Psoas muscle (tissue), 8 donors: Measurements from ENCODE around the gene ZNF764. TPM values are rescaled to one million over a fixed set of nuclear protein-coding genes. Genes with fewer than 3 reads are reported as not detected.
A peak's percentile ranks its signal among the peaks of the same experiment; 100 is the strongest.
"Not testable (repeated sequence)": the region's sequence is repeated elsewhere in the genome, so short reads cannot be mapped to it uniquely, and the experiment has no call there.

ENCODE experiments used
- ATAC-seq, 4 donors: fragments of 200-7000 bp; cut with Tn5 transposase; one replicate each; pipeline ENCODE4 v1.9.1; 2020; ENCODE audit warnings: moderate library complexity in 3 of 4, mild to moderate bottlenecking in 2 of 4
- DNase-seq, 2 donors: peaks; one replicate each; pipeline ENCODE4 v3.0.0-alpha.2; 2020
- H3K27ac ChIP-seq: fragments of 200-600 bp; one replicate; pipeline ENCODE4 v1.8.0; 2022
- H3K27me3 ChIP-seq, 3 donors: fragments of 200-600 bp in 1 of 3; one replicate each; pipeline versions ENCODE4 v1.6.1 to v1.8.0; 2013 to 2022; ENCODE audit warnings: low read length in 2 of 3, mild to moderate bottlenecking in 2 of 3, moderate library complexity in 1 of 3; ENCODE audit not compliant: insufficient read depth in 3 of 3
- H3K36me3 ChIP-seq, 2 donors: fragments of 200-600 bp in 1 of 2; one replicate each; pipeline versions ENCODE4 v1.6.1 to v1.8.0; 2013 to 2022; ENCODE audit warnings: low read depth in 1 of 2, mild to moderate bottlenecking in 1 of 2, moderate library complexity in 1 of 2; ENCODE audit not compliant: insufficient read depth in 1 of 2
- H3K4me1 ChIP-seq: fragments of 200-600 bp; one replicate; pipeline ENCODE4 v1.8.0; 2022
- H3K4me3 ChIP-seq: fragments of 200-600 bp; one replicate; pipeline ENCODE4 v1.8.0; 2022; ENCODE audit warnings: mild to moderate bottlenecking
- H3K9me3 ChIP-seq: fragments of 200-600 bp; one replicate; pipeline ENCODE4 v1.8.0; 2022
- WGBS, 3 donors: extraction: QIAGEN DNeasy Blood & Tissue Kit; methylation state at CpG; one replicate each; pipeline versions ENCODE4 v1.1.6 to v1.1.7; 2013; 5-methylcytosine and 5-hydroxymethylcytosine counted together
- intact Hi-C, 2 donors: fragments of 100-400 bp; cut with DNase I; formaldehyde crosslinking; loops; one replicate each; pipeline versions ENCODE4 v1.11.0 to v1.14.2; 2022
- polyA plus RNA-seq, 3 donors: library from polyadenylated mRNA; stranded (reverse); fragments of 200-250 nt; gene quantifications; one replicate each; pipeline ENCODE4 v1.2.3, GENCODE V29; 2013
- total RNA-seq, 4 donors: library from RNA; stranded (reverse); fragmentation: NEBNext Ultra II Directional in 2 of 4; extraction: Animal tissue kit (Norgen Biotek cat#: 25700) in 2 of 4; gene quantifications; one replicate each; pipeline versions ENCODE4 v1.2.1 to v1.2.4, GENCODE V29; 2021 to 2023
- TF ChIP-seq, protein P1 (sequence below): fragments of 200-600 bp; IDR thresholded peaks from one replicate; pipeline ENCODE4 v1.8.0; 2022; ENCODE audit warnings: antibody characterized with exemption
- donor health status: healthy with polysubstance abuse.
- donor health status: DM: no; HTN: no; CAD: no; lungs with moderate emphysema.
- donor health status: Bipolar disorder and iron deficiency.
- donor health status: healthy.
- donor health status: DM: yes; HTN: yes; CAD: no.
- donor health status: DM: no; HTN: no; CAD: no.
- donor health status: DM: no; HTN: no; CAD: no.
- donor health status: DM: yes; HTN: yes; CAD: no.

Gene ZNF764
- total and polyA plus RNA-seq, 7 donors = 1.9 to 8.7 (median 5.1) TPM

DNA sequence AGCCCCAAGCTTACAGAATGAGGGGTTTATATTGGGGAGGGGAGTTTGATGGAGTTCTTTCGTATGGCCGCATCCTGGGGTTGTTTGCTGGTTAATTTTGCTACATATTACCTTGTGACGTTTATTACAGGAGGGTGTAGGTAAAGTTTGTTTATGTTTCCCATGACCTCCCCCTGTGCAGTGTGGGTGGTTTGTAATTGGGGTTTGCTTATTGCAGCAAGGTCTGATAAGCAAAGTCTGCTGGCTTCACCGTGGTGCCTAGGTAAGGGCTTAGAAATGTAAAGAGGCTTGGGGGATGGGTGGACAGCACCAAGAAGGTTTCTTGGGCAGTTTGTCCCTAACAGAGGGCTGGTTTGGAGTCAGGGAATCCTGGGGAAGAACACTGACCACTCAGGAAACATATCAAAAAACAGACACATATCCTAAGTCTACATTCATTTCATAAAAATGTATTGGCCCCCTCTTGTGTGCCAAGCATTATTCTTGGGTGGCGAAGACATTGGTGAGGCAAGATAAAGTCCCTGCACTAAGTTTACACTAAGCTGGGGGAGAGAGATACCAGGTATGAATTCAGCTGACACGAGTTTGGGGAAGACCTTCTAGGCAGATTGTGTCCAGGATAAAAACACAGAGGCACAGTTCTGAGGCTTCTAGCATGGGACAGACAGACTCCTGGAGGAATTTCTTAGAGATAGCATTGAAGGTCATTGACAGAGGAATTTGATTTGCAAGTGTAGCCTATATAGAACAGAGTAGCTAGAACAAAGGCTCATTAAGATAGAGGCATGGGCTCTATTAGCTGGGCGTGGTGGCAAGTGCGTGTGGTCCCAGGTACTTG lies 9.5 kb downstream of the ZNF764 start:
- Histone ChIP-seq H3K4me1 (peaks cover 10% of the 10 kb centered on the region), H3K27me3 (no peaks in the 10 kb centered on the region), H3K36me3 (peaks cover 0 to 10% of the 10 kb centered on the region in 2 donors), H3K9me3 (no peaks in the 10 kb centered on the region), H3K4me3 (no peak overlapping the region), H3K27ac (no peak overlapping the region)
- DNase-seq (no peak), ATAC-seq (peak in 1 of 4 donors; percentile 9)
- 81 to 83% (median 83%) methylated on average over 8 of the region's 8 CpGs for WGBS, 3 donors
- intact Hi-C loops = no loop called here
- TF ChIP-seq, protein P1, sequence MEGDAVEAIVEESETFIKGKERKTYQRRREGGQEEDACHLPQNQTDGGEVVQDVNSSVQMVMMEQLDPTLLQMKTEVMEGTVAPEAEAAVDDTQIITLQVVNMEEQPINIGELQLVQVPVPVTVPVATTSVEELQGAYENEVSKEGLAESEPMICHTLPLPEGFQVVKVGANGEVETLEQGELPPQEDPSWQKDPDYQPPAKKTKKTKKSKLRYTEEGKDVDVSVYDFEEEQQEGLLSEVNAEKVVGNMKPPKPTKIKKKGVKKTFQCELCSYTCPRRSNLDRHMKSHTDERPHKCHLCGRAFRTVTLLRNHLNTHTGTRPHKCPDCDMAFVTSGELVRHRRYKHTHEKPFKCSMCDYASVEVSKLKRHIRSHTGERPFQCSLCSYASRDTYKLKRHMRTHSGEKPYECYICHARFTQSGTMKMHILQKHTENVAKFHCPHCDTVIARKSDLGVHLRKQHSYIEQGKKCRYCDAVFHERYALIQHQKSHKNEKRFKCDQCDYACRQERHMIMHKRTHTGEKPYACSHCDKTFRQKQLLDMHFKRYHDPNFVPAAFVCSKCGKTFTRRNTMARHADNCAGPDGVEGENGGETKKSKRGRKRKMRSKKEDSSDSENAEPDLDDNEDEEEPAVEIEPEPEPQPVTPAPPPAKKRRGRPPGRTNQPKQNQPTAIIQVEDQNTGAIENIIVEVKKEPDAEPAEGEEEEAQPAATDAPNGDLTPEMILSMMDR = no peak

DNA sequence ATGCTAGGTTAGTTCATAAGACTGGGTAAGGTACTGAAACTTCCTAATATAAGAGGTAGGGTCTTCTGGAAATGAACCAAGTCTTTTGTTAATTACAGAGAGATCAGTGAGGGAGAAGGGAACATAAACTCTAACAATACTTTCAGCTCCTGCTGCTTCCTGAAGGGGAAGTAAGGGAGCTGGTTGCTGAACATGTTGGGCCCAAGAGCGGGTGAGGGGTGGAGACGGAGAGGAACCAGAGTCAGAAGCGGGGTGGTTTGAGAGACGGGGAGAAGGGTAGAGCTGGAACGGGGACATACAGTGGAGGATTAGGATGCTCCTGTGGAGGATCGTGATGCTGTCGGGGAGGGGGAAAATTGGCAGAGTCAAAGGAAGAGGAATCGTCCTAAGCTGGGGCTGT lies 12.1 kb downstream of the ZNF764 start:
- ATAC-seq = no peak
- no peak overlapping the region for H3K27ac ChIP-seq
- TF ChIP-seq, protein P1 = no peak

DNA sequence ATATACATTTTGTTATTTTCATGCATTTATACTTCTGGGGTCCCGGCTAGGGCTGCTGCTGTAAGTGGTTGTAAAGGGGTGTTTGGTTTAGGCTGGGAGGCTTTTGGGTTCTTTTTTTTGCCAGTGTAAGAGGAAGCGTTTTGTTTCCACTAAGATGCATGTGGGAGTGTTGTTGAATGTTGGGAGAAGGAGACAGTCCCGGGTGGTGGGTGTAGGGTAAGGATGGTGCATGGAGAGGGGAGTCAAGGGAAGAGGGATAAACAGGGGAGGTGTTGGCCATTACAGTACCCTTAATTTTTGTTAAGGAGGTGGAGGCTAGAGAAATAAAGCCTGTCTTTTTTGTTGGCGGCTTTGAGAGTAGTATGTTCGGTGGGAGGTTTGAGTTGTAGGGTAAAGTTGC lies 15.1 kb downstream of the ZNF764 start:
- WGBS, 3 donors = 67 to 78% (median 70%) methylated on average over 5 of the region's 5 CpGs
- Histone ChIP-seq H3K27ac (no peak overlapping the region), H3K4me1 (no peaks in the 10 kb centered on the region), H3K9me3 (no peaks in the 10 kb centered on the region), H3K36me3 (no peaks in the 10 kb centered on the region), H3K27me3 (no peaks in the 10 kb centered on the region), H3K4me3 (no peak overlapping the region)
- ATAC-seq = no peak
- intact Hi-C loops = no loop called here
- no peak for DNase-seq
- TF ChIP-seq, protein P1 = no peak

More for the DNA sequence above, 12.1 kb downstream of the ZNF764 start:
- peaks cover 5% of the 10 kb centered on the region for H3K4me1 ChIP-seq
- H3K27me3 ChIP-seq = no peaks in the 10 kb centered on the region
- intact Hi-C loops = no loop called here
- no peaks in the 10 kb centered on the region for H3K36me3 ChIP-seq
- H3K9me3 ChIP-seq = no peaks in the 10 kb centered on the region
- DNase-seq = no peak
- no peak overlapping the region for H3K4me3 ChIP-seq
- WGBS, 3 donors = 68 to 81% (median 75%) methylated on average over 8 of the region's 8 CpGs

DNA sequence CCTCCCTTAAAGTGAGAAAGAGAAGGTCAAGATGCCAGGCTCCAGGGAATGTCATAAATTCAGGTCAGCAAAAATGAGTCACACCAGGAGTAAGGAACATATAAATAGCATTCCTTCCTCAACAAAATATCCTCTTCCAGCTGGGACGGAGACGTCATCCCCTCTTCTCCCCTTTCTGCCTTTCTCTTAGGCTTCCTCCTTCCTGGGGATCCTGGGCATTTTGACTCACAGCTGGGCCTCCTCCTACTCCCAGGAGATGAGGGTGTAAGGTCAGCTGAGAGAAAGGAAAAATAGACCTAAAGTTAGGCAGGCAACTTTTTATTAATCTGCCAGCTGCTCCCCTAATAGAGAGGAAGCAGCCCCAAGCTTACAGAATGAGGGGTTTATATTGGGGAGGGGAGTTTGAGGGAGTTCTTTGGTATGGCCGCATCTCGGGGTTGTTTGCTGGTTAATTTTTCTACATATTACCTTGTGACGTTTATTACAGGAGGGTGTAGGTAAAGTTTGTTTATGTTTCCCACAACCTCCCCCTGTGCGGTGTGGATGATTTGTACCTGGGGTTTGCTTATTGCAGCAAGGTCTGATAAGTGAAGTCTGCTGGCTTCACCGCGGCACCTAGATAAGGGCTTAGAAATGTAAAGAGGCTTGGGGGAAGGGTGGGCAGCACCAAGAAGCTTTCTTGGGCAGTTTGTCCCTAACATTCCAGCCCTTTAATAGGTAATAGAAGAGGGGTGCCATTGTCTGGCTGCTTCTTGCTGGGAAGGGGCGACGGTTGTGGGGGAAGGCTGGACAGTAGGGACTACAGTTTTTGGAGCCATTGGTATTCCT lies 16.5 kb downstream of the ZNF764 start:
- Histone ChIP-seq H3K27ac (peak overlapping the region; percentile 41), H3K9me3 (no peaks in the 10 kb centered on the region), H3K4me1 (no peaks in the 10 kb centered on the region), H3K27me3 (no peaks in the 10 kb centered on the region), H3K36me3 (peaks cover 0 to 3% of the 10 kb centered on the region in 2 donors), H3K4me3 (no peak overlapping the region)
- ATAC-seq (peak in 2 of 4 donors; percentile 37 to 44), DNase-seq (no peak)
- TF ChIP-seq, protein P1 = no peak
- intact Hi-C loops = no loop called here
- WGBS, 3 donors = 60 to 68% (median 65%) methylated on average over 10 of the region's 10 CpGs

DNA sequence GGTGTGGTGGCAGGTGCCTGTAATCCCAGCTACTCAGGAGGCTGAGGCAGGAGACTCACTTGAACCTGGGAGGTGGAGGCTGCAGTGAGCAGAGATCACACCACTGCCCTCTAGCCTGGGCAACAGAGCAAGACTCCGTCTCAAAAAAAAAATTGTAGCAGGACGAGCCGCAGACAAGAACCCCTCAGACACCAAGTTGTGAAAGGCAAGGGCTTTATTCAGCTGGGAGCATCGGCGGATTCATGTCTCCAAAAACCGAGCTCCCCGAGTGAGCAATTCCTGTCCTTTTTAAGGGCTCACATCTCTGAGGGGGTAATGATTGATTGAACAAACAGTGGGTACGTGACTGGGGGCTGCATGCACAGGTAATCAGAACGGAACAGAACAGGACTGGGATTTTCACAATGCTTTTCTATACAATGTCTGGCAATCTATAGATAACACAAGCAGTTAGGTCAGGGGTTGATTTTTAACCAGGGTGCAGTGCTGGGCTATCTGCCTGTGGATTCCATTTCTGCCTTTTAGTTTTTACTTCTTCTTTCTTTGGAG lies 17.2 kb downstream of the ZNF764 start:
- DNase-seq, H3K27me3 ChIP-seq, H3K36me3 ChIP-seq, H3K9me3 ChIP-seq, intact Hi-C loops, H3K4me1 ChIP-seq, ATAC-seq, H3K4me3 ChIP-seq: not testable (repeated sequence)
- 68 to 75% (median 74%) methylated on average over 9 of the region's 9 CpGs for WGBS, 3 donors
- peak overlapping the region; percentile 41 for H3K27ac ChIP-seq

DNA sequence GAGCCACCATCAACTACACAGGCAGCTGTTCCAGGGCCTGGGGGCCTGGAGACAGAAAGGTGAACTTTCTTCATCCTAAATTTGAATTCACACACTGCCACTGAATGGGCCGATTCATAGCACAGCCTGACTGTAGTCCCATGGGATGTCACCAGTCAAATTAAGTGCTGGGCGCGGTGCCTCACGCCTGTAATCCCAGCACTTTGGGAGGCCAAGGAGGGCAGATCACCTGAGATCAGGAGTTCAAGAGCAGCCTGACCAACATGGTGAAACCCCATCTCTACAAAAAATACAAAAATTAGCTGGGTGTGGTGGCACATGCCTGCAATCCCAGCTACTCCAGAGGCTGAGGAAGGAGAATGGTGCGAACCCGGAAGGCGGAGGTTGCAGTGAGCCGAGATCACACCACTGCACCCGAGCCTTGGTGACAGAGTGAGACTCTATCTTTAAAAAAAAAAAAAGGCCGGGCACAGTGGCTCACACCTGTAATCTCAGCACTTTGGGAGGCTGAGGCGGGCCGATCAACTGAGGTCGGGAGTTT lies 18.1 kb downstream of the ZNF764 start:
- 83 to 93% (median 89%) methylated on average over 13 of the region's 13 CpGs for WGBS, 3 donors
- DNase-seq, H3K4me1 ChIP-seq, H3K27me3 ChIP-seq, H3K4me3 ChIP-seq, H3K9me3 ChIP-seq, H3K27ac ChIP-seq, ATAC-seq, H3K36me3 ChIP-seq: not testable (repeated sequence)
- intact Hi-C loops = loop anchor here in 1 of 2 donors (10.0 kb wide), 1 partner anchor 95 kb away; no protein-coding TSS in a partner anchor
